Measurements from ENCODE around the gene HLA-DOA.

The HLA-DOA gene

GRCh38 chr6:32962213-32962826 is 47.1 kb downstream of the HLA-DOA start:
- no peak for DNase-seq

GRCh38 chr6:32960563-32960962 is 48.8 kb downstream of the HLA-DOA start:
- no peak for DNase-seq

GRCh38 chr6:32956176-32956575 is 53.2 kb downstream of the HLA-DOA start:
- no peak for DNase-seq

GRCh38 chr6:32954986-32955802 is 54.2 kb downstream of the HLA-DOA start:
- DNase-seq, result no peak

GRCh38 chr6:32954267-32954666 is 55.1 kb downstream of the HLA-DOA start:
- DNase-seq, result no peak
